Omental fat pad (tissue), 4 donors: ENCODE measurements around the gene FBXL3. TPM values are rescaled to one million over a fixed set of nuclear protein-coding genes. Genes with fewer than 3 reads are reported as not detected.

ENCODE experiments used
- ATAC-seq: fragments of 150-250 bp; one replicate; pipeline ENCODE4 v1.9.1; 2016; ENCODE audit warnings: mild to moderate bottlenecking, moderate library complexity; ENCODE audit not compliant: low FRiP score
- DNase-seq: peaks from one replicate; pipeline ENCODE4 v3.0.0-alpha.2; 2019; ENCODE audit warnings: low spot score
- CTCF ChIP-seq, 3 donors: fragments of 450-650 bp; IDR thresholded peaks; one replicate each; pipeline ENCODE4 v1.5.1; 2016 to 2017; ENCODE audit warnings: antibody characterized with exemption in 3 of 3, mild to moderate bottlenecking in 3 of 3, moderate library complexity in 2 of 3
- total RNA-seq, 4 donors: library from RNA; depleted of rRNA; stranded (reverse); fragments of >200 nt; gene quantifications; one replicate each; pipeline ENCODE4 v1.1.0, GENCODE V29; 2016

The FBXL3 gene
- total RNA-seq, 4 donors from 2014 or later = 62.3 to 121 (median 74.8) TPM

GRCh38 chr13:76991796-76992547 lies 35.0 kb downstream of the FBXL3 start, which contains the start of gene CLN5:
Gene CLN5, plus strand, starts transcription at chr13:76992081. Its CDS starts 18 bp downstream, at chr13:76992099.
- ATAC-seq (peak; percentile 96), DNase-seq (peak; percentile 52)
- no peak for TF ChIP-seq CTCF (IDR thresholded peaks at IDR 0.05)

GRCh38 chr13:76991432-76991795 lies 35.5 kb downstream of the FBXL3 start:
- DNase-seq (no peak), ATAC-seq (peak; percentile 6)
- TF ChIP-seq CTCF (IDR thresholded peaks at IDR 0.05) = no peak

GRCh38 chr13:76983676-76984075 lies 43.3 kb downstream of the FBXL3 start:
- ATAC-seq = no peak
- no peak for TF ChIP-seq CTCF (IDR thresholded peaks at IDR 0.05)
- no peak for DNase-seq

GRCh38 chr13:76982061-76982460 lies 44.9 kb downstream of the FBXL3 start:
- no peak for TF ChIP-seq CTCF (IDR thresholded peaks at IDR 0.05)
- ATAC-seq = no peak
- DNase-seq = no peak

GRCh38 chr13:76980075-76980718 lies 46.8 kb downstream of the FBXL3 start:
- ATAC-seq (peak; percentile 95), DNase-seq (peak; percentile 75)

GRCh38 chr13:76976929-76977328 lies 50.0 kb downstream of the FBXL3 start:
- DNase-seq (no peak), ATAC-seq (no peak)
- no peak for TF ChIP-seq CTCF (IDR thresholded peaks at IDR 0.05)

More at GRCh38 chr13:76980075-76980718, 46.8 kb downstream of the FBXL3 start:
- TF ChIP-seq CTCF (IDR thresholded peaks at IDR 0.05) = peak in 2 of 3 donors; percentile 13 to 59
